ENCODE data around the gene KCTD15. TPM values are rescaled to one million over a fixed set of nuclear protein-coding genes. Genes with fewer than 3 reads are reported as not detected.

The KCTD15 gene
- total RNA-seq, 1 donor from 2014 or later, result 61.3 TPM

- TF ChIP-seq CTCF (IDR thresholded peaks at IDR 0.05; ENCODE audit: unreplicated experiment), result no peak
- Mint-ChIP-seq H3K9me3 (ENCODE audit: low read depth) (no peaks in the 10 kb centered on the region), H3K36me3 (ENCODE audit: insufficient read depth) (no peaks in the 10 kb centered on the region), H3K27ac (no peak overlapping the region), H3K27me3 (peaks cover 6% of the 10 kb centered on the region), H3K4me3 (ENCODE audit: low read depth) (no peak overlapping the region), H3K4me1 (ENCODE audit: low read depth) (no peaks in the 10 kb centered on the region)
- no peak for DNase-seq (ENCODE audit: low spot score, unreplicated experiment)
Observed at GRCh38 chr19:33860312-33861090, 63.8 kb downstream of the KCTD15 start.

GRCh38 chr19:33861950-33862349, 65.3 kb downstream of the KCTD15 start:
- H3K27ac Mint-ChIP-seq, result no peak overlapping the region
- TF ChIP-seq CTCF (IDR thresholded peaks at IDR 0.05; ENCODE audit: unreplicated experiment), result no peak
- peaks cover 7% of the 10 kb centered on the region for H3K27me3 Mint-ChIP-seq
- H3K9me3 Mint-ChIP-seq (ENCODE audit: low read depth), result no peaks in the 10 kb centered on the region
- H3K4me1 Mint-ChIP-seq (ENCODE audit: low read depth), result no peaks in the 10 kb centered on the region
- no peak overlapping the region for H3K4me3 Mint-ChIP-seq (ENCODE audit: low read depth)
- H3K36me3 Mint-ChIP-seq (ENCODE audit: insufficient read depth), result no peaks in the 10 kb centered on the region
- no peak for DNase-seq (ENCODE audit: low spot score, unreplicated experiment)

GRCh38 chr19:33862981-33863380, 66.3 kb downstream of the KCTD15 start:
- no peak for DNase-seq (ENCODE audit: low spot score, unreplicated experiment)
- Mint-ChIP-seq H3K4me3 (ENCODE audit: low read depth) (no peak overlapping the region), H3K9me3 (ENCODE audit: low read depth) (no peaks in the 10 kb centered on the region), H3K27me3 (peaks cover 11% of the 10 kb centered on the region), H3K36me3 (ENCODE audit: insufficient read depth) (no peaks in the 10 kb centered on the region), H3K4me1 (ENCODE audit: low read depth) (peaks cover 2% of the 10 kb centered on the region), H3K27ac (no peak overlapping the region)
- TF ChIP-seq CTCF (IDR thresholded peaks at IDR 0.05; ENCODE audit: unreplicated experiment), result no peak

GRCh38 chr19:33863436-33863835, 66.8 kb downstream of the KCTD15 start:
- TF ChIP-seq CTCF (IDR thresholded peaks at IDR 0.05; ENCODE audit: unreplicated experiment), result no peak
- Mint-ChIP-seq H3K36me3 (ENCODE audit: insufficient read depth) (no peaks in the 10 kb centered on the region), H3K27me3 (peaks cover 13% of the 10 kb centered on the region), H3K27ac (no peak overlapping the region), H3K4me3 (ENCODE audit: low read depth) (no peak overlapping the region), H3K4me1 (ENCODE audit: low read depth) (peaks cover 4% of the 10 kb centered on the region), H3K9me3 (ENCODE audit: low read depth) (no peaks in the 10 kb centered on the region)
- no peak for DNase-seq (ENCODE audit: low spot score, unreplicated experiment)

- no peak for DNase-seq (ENCODE audit: low spot score, unreplicated experiment)
- Mint-ChIP-seq H3K27ac (no peak overlapping the region), H3K4me3 (ENCODE audit: low read depth) (no peak overlapping the region), H3K4me1 (ENCODE audit: low read depth) (peaks cover 8% of the 10 kb centered on the region), H3K36me3 (ENCODE audit: insufficient read depth) (no peaks in the 10 kb centered on the region), H3K27me3 (peaks cover 21% of the 10 kb centered on the region), H3K9me3 (ENCODE audit: low read depth) (no peaks in the 10 kb centered on the region)
- TF ChIP-seq CTCF (IDR thresholded peaks at IDR 0.05; ENCODE audit: unreplicated experiment), result no peak
Observed at GRCh38 chr19:33864311-33864850, 67.7 kb downstream of the KCTD15 start.

Data from progenitor cell of endocrine pancreas (in vitro differentiated cells).